OCI-LY1 (cell line): ENCODE data around the gene TREH.
"Not testable (repeated sequence)": the region's sequence is repeated elsewhere in the genome, so short reads cannot be mapped to it uniquely, and the experiment has no call there.

Experiments
- H2AFZ ChIP-seq: fragments of 200-600 bp; sonication (generic), shearing (Covaris generic); 2 replicates; pipeline ENCODE4 v1.6.0; 2014; ENCODE audit warnings: antibody characterized with exemption, mild to moderate bottlenecking, low read length
- H3F3A ChIP-seq: fragments of 200-600 bp; sonication (generic), shearing (Covaris generic); 2 replicates; pipeline ENCODE4 v1.6.0; 2014; ENCODE audit warnings: mild to moderate bottlenecking, antibody characterized with exemption, low read length, moderate library complexity; ENCODE audit not compliant: insufficient read depth
- H3K27ac ChIP-seq: fragments of 200-600 bp; sonication (generic); 2 replicates; pipeline ENCODE4 v1.5.1; 2014; ENCODE audit warnings: low read length, mixed run types, mild to moderate bottlenecking, low read depth; ENCODE audit not compliant: poor library complexity, severe bottlenecking
- H3K27me3 ChIP-seq: fragments of 200-600 bp; sonication (generic); 2 replicates; pipeline ENCODE4 v1.6.0; 2014; ENCODE audit warnings: antibody characterized with exemption, mild to moderate bottlenecking, low read length, moderate library complexity; ENCODE audit not compliant: insufficient read depth
- H3K36me3 ChIP-seq: fragments of 200-600 bp; sonication (generic); 2 replicates; pipeline ENCODE4 v1.6.1; 2014; ENCODE audit warnings: mild to moderate bottlenecking, antibody characterized with exemption, low read length, moderate library complexity, mixed read lengths; ENCODE audit not compliant: insufficient read depth
- H3K4me1 ChIP-seq: fragments of 200-600 bp; sonication (generic); 2 replicates; pipeline ENCODE4 v1.5.1; 2014; ENCODE audit warnings: mild to moderate bottlenecking, low read length, moderate library complexity; ENCODE audit not compliant: insufficient read depth, severe bottlenecking
- H3K4me2 ChIP-seq: fragments of 200-600 bp; sonication (generic), shearing (Covaris generic); 2 replicates; pipeline ENCODE4 v1.6.1; 2014; ENCODE audit warnings: low read length
- H3K4me3 ChIP-seq: fragments of 200-600 bp; sonication (generic); 2 replicates; pipeline ENCODE4 v1.5.1; 2014; ENCODE audit warnings: low read length, low read depth, mild to moderate bottlenecking, mixed read lengths; ENCODE audit not compliant: poor library complexity, severe bottlenecking
- H3K79me2 ChIP-seq: fragments of 200-600 bp; shearing (Covaris generic); 2 replicates; pipeline ENCODE4 v1.6.1; 2016; ENCODE audit warnings: mixed run types, low read length, mixed read lengths; ENCODE audit not compliant: insufficient read depth
- H3K9ac ChIP-seq: fragments of 200-600 bp; sonication (generic), shearing (Covaris generic); 2 replicates; pipeline ENCODE4 v1.6.1; 2014; ENCODE audit warnings: mild to moderate bottlenecking, low read length, mixed read lengths
- H3K9me2 ChIP-seq: fragments of 200-600 bp; sonication (generic), shearing (Covaris generic); 2 replicates; pipeline ENCODE4 v1.6.1; 2014; ENCODE audit warnings: low read depth, mild to moderate bottlenecking, low read length, mixed read lengths
- H3K9me3 ChIP-seq: fragments of 200-600 bp; shearing (Covaris generic); 2 replicates; pipeline ENCODE4 v1.6.1; 2014; ENCODE audit warnings: low read length, mixed read lengths
- H4K20me1 ChIP-seq: fragments of 200-600 bp; sonication (generic), shearing (Covaris generic); 2 replicates; pipeline ENCODE4 v1.6.0; 2016; ENCODE audit warnings: mild to moderate bottlenecking, low read length; ENCODE audit not compliant: insufficient read depth
- CTCF ChIP-seq: fragments of 200-600 bp; sonication (generic), shearing (Covaris generic); IDR thresholded peaks from 2 replicates; pipeline ENCODE4 v1.5.1; 2017; ENCODE audit warnings: mild to moderate bottlenecking, antibody characterized with exemption, low read length, moderate library complexity, mixed read lengths
- EZH2 ChIP-seq: fragments of 200-600 bp; sonication (generic), shearing (Covaris generic); IDR thresholded peaks from 2 replicates; pipeline ENCODE4 v1.8.0; 2017; ENCODE audit warnings: borderline replicate concordance, mixed run types, mild to moderate bottlenecking, antibody characterized with exemption, low read length, moderate library complexity, mixed read lengths

The TREH gene

GRCh38 chr11:118689503-118689851 is 10.0 kb upstream of the TREH start:
- Histone ChIP-seq H2AFZ (no peak overlapping the region), H3K4me2 (no peak overlapping the region), H4K20me1 (no peaks in the 10 kb centered on the region), H3K9me3 (no peaks in the 10 kb centered on the region), H3K4me3 (no peak overlapping the region), H3K36me3 (no peaks in the 10 kb centered on the region; the same call in 1 of the 2 replicates), H3K27ac (no peak overlapping the region), H3K4me1 (no peaks in the 10 kb centered on the region), H3F3A (no peaks in the 10 kb centered on the region), H3K9me2 (no peaks in the 10 kb centered on the region), H3K79me2 (no peaks in the 10 kb centered on the region), H3K9ac (no peak overlapping the region), H3K27me3 (no peaks in the 10 kb centered on the region; the same call in 1 of the 2 replicates)
- TF ChIP-seq CTCF (no peak), EZH2 (no peak)

GRCh38 chr11:118688851-118689502 is 9.5 kb upstream of the TREH start:
- no peaks in the 10 kb centered on the region for H3F3A ChIP-seq
- no peaks in the 10 kb centered on the region for H3K79me2 ChIP-seq
- H3K27ac ChIP-seq: no peak overlapping the region
- no peaks in the 10 kb centered on the region for H3K9me2 ChIP-seq
- H3K4me2 ChIP-seq: no peak overlapping the region
- H3K4me3 ChIP-seq: no peak overlapping the region
- H2AFZ ChIP-seq: no peak overlapping the region
- no peaks in the 10 kb centered on the region; the same call in 1 of the 2 replicates for H3K36me3 ChIP-seq
- no peaks in the 10 kb centered on the region for H4K20me1 ChIP-seq
- no peaks in the 10 kb centered on the region for H3K27me3 ChIP-seq
- H3K9me3 ChIP-seq: no peaks in the 10 kb centered on the region
- TF ChIP-seq EZH2 (no peak), CTCF (no peak)
- no peak overlapping the region for H3K9ac ChIP-seq
- no peaks in the 10 kb centered on the region for H3K4me1 ChIP-seq

GRCh38 chr11:118688339-118688738 is 8.9 kb upstream of the TREH start:
- H2AFZ ChIP-seq, H3F3A ChIP-seq, H3K4me2 ChIP-seq: not testable (repeated sequence)

GRCh38 chr11:118687906-118688305 is 8.5 kb upstream of the TREH start:
- H3K9ac ChIP-seq: no peak overlapping the region
- no peak overlapping the region for H3K27ac ChIP-seq
- H3K27me3 ChIP-seq: no peaks in the 10 kb centered on the region
- no peaks in the 10 kb centered on the region for H4K20me1 ChIP-seq
- H3K9me2 ChIP-seq: no peaks in the 10 kb centered on the region
- TF ChIP-seq CTCF (no peak), EZH2 (no peak)
- H3K4me3 ChIP-seq: no peak overlapping the region
- no peaks in the 10 kb centered on the region for H3K4me1 ChIP-seq
- H3F3A ChIP-seq: no peaks in the 10 kb centered on the region
- H2AFZ ChIP-seq: no peak overlapping the region
- H3K9me3 ChIP-seq: no peaks in the 10 kb centered on the region
- no peaks in the 10 kb centered on the region for H3K36me3 ChIP-seq
- no peak overlapping the region for H3K4me2 ChIP-seq
- H3K79me2 ChIP-seq: no peaks in the 10 kb centered on the region

More at GRCh38 chr11:118688339-118688738, 8.9 kb upstream of the TREH start:
- not testable (repeated sequence) for H3K9me2 ChIP-seq, H3K4me1 ChIP-seq, H3K79me2 ChIP-seq, H3K9me3 ChIP-seq, H3K27me3 ChIP-seq, H3K4me3 ChIP-seq, H3K27ac ChIP-seq, H3K36me3 ChIP-seq, H4K20me1 ChIP-seq, H3K9ac ChIP-seq
